Testis (tissue), 2 donors: ENCODE results near the gene SPINDOC.

Experiments
- CTCF ChIP-seq, 3 experiments: fragments of 450-650 bp in 2 of 3; fragments of 200-600 bp in 1 of 3; sonication (generic) in 1 of 3; IDR thresholded peaks; one replicate each; pipeline ENCODE4 v1.5.1; 2016 to 2019; ENCODE audit warnings: antibody characterized with exemption in 3 of 3, mild to moderate bottlenecking in 2 of 3, moderate library complexity in 1 of 3
- POLR2A ChIP-seq: fragments of 450-650 bp; IDR thresholded peaks from one replicate; pipeline ENCODE4 v1.6.1; 2017; ENCODE audit warnings: antibody characterized with exemption, mild to moderate bottlenecking, moderate library complexity

GRCh38 chr11:63779039-63779438, 34.2 kb upstream of the SPINDOC start:
- TF ChIP-seq CTCF (IDR thresholded peaks at IDR 0.05) = no peak
- no peak for TF ChIP-seq POLR2A
